Liver (tissue), 9 donors: ENCODE results near the gene UBE2R2. TPM values are rescaled to one million over a fixed set of nuclear protein-coding genes. Genes with fewer than 3 reads are reported as not detected.
"Not testable (repeated sequence)": the region's sequence is repeated elsewhere in the genome, so short reads cannot be mapped to it uniquely, and the experiment has no call there.

Source experiments
- DNase-seq: peaks from one replicate; pipeline ENCODE4 v3.0.0-alpha.2; 2017; ENCODE audit warnings: low spot score
- H3K27ac ChIP-seq, 2 donors: one replicate each; pipeline ENCODE4 v1.7.0; 2013; ENCODE audit warnings: inconsistent platforms in 2 of 2, low read length in 2 of 2, control low read depth in 1 of 2, low read depth in 1 of 2, mild to moderate bottlenecking in 1 of 2
- H3K27me3 ChIP-seq, 4 donors: one replicate each; pipeline versions ENCODE4 v1.6.1 to v1.7.0; 2013; ENCODE audit warnings: low read length in 3 of 4, inconsistent platforms in 1 of 4, mild to moderate bottlenecking in 1 of 4, moderate library complexity in 1 of 4; ENCODE audit not compliant: control insufficient read depth in 4 of 4, insufficient read depth in 4 of 4
- H3K36me3 ChIP-seq, 4 donors: one replicate each; pipeline versions ENCODE4 v1.6.1 to v1.7.0; 2013; ENCODE audit warnings: low read length in 3 of 4, mild to moderate bottlenecking in 3 of 4, low read depth in 1 of 4, moderate library complexity in 1 of 4; ENCODE audit not compliant: control insufficient read depth in 4 of 4, insufficient read depth in 3 of 4
- H3K4me1 ChIP-seq, 4 donors: one replicate each; pipeline versions ENCODE4 v1.6.1 to v1.7.0; 2013; ENCODE audit warnings: low read length in 3 of 4, mild to moderate bottlenecking in 3 of 4, moderate library complexity in 1 of 4; ENCODE audit not compliant: control insufficient read depth in 4 of 4, insufficient read depth in 4 of 4
- H3K4me3 ChIP-seq, 3 donors: one replicate each; pipeline versions ENCODE4 v1.6.1 to v1.7.0; 2013; ENCODE audit warnings: low read length in 3 of 3, control low read depth in 1 of 3, low read depth in 1 of 3, mild to moderate bottlenecking in 1 of 3
- H3K9ac ChIP-seq, 2 donors: one replicate each; pipeline ENCODE4 v1.7.0; 2013; ENCODE audit warnings: low read length in 2 of 2, mild to moderate bottlenecking in 2 of 2, moderate library complexity in 2 of 2, control low read depth in 1 of 2, low read depth in 1 of 2
- H3K9me3 ChIP-seq, 4 donors: one replicate each; pipeline versions ENCODE4 v1.6.1 to v1.7.0; 2013; ENCODE audit warnings: low read length in 3 of 4; ENCODE audit not compliant: control insufficient read depth in 4 of 4
- ATF3 ChIP-seq: IDR thresholded peaks from 2 replicates; pipeline ENCODE4 v1.6.1; 2016; ENCODE audit warnings: antibody characterized with exemption
- EGR1 ChIP-seq, 2 donors: IDR thresholded peaks; 2 replicates each; pipeline ENCODE4 v1.6.1; 2016 to 2018; ENCODE audit warnings: antibody characterized with exemption in 2 of 2, low read depth in 2 of 2
- FOXA1 ChIP-seq: IDR thresholded peaks from 2 replicates; pipeline ENCODE4 v1.6.1; 2016; ENCODE audit warnings: antibody characterized with exemption
- FOXA2 ChIP-seq: IDR thresholded peaks from 2 replicates; pipeline ENCODE4 v1.6.1; 2016; ENCODE audit warnings: antibody characterized with exemption
- GABPA ChIP-seq, 2 donors: IDR thresholded peaks in 1 of 2; conservative IDR thresholded peaks in 1 of 2; 2 replicates each; pipeline ENCODE4 v1.6.1; 2016; ENCODE audit warnings: antibody characterized with exemption in 2 of 2, mild to moderate bottlenecking in 1 of 2, moderate library complexity in 1 of 2
- HNF4A ChIP-seq, 2 donors: conservative IDR thresholded peaks; 2 replicates each; pipeline ENCODE4 v1.6.1; 2016; ENCODE audit warnings: antibody characterized with exemption in 2 of 2, mild to moderate bottlenecking in 2 of 2
- HNF4G ChIP-seq: IDR thresholded peaks from 2 replicates; pipeline ENCODE4 v1.6.1; 2016; ENCODE audit warnings: antibody characterized with exemption
- JUND ChIP-seq, 2 donors: IDR thresholded peaks; 2 replicates each; pipeline ENCODE4 v1.6.1; 2016; ENCODE audit warnings: antibody characterized with exemption in 2 of 2
- MAX ChIP-seq: IDR thresholded peaks from 2 replicates; pipeline ENCODE4 v1.6.1; 2016; ENCODE audit warnings: antibody characterized with exemption
- NR2F2 ChIP-seq: IDR thresholded peaks from 2 replicates; pipeline ENCODE4 v1.6.1; 2016; ENCODE audit warnings: antibody characterized with exemption
- RAD21 ChIP-seq, 2 donors: IDR thresholded peaks; 2 replicates each; pipeline ENCODE4 v1.6.1; 2016; ENCODE audit warnings: antibody characterized with exemption in 2 of 2, mild to moderate bottlenecking in 2 of 2
- REST ChIP-seq: IDR thresholded peaks from 2 replicates; pipeline ENCODE4 v1.6.1; 2016; ENCODE audit warnings: antibody characterized with exemption, mild to moderate bottlenecking
- RXRA ChIP-seq, 2 donors: IDR thresholded peaks; 2 replicates each; pipeline ENCODE4 v1.6.1; 2017 to 2018; ENCODE audit warnings: antibody characterized with exemption in 2 of 2, mild to moderate bottlenecking in 1 of 2
- SP1 ChIP-seq: IDR thresholded peaks from 2 replicates; pipeline ENCODE4 v1.6.1; 2018; ENCODE audit warnings: antibody characterized with exemption, mild to moderate bottlenecking
- TAF1 ChIP-seq: conservative IDR thresholded peaks from 2 replicates; pipeline ENCODE4 v1.6.1; 2016; ENCODE audit warnings: antibody characterized with exemption, mild to moderate bottlenecking
- YY1 ChIP-seq: IDR thresholded peaks from 2 replicates; pipeline ENCODE4 v1.6.1; 2016; ENCODE audit warnings: antibody characterized with exemption, mild to moderate bottlenecking
- ZBTB33 ChIP-seq: IDR thresholded peaks from 2 replicates; pipeline ENCODE4 v1.6.1; 2016; ENCODE audit warnings: antibody characterized with exemption
- WGBS: extraction: QIAGEN DNeasy Blood & Tissue Kit; methylation state at CpG from one replicate; pipeline ENCODE4 v1.1.7; 2013; 5-methylcytosine and 5-hydroxymethylcytosine counted together
- polyA plus RNA-seq, 2 donors: library from polyadenylated mRNA; stranded (reverse) in 1 of 2; unstranded in 1 of 2; fragments of 200-250 nt in 1 of 2; fragments of >200 nt in 1 of 2; fragmentation: Nextera tagmentation in 1 of 2; extraction: Ambion mirVana in 1 of 2; gene quantifications; one replicate each; pipeline versions ENCODE4 v1.2.1 to v1.2.3, GENCODE V29; 2013 to 2015
- total RNA-seq, 2 donors: library from RNA; depleted of rRNA; stranded (reverse); fragments of >200 nt; gene quantifications; one replicate each; pipeline ENCODE4 v1.2.3, GENCODE V29; 2014
- donor health status: healthy.
- donor health status: healthy.
- donor health status: healthy.
- donor health status: healthy.
- donor health status: healthy.

The UBE2R2 gene
- total and polyA plus RNA-seq, 4 donors: 10.8 to 15.0 (median 14.2) TPM

- no peak for DNase-seq
- H3K4me1 ChIP-seq: peaks cover 3 to 17% (median 8%) of the 10 kb centered on the region in 4 donors
Observed at GRCh38 chr9:33835625-33836260, 18.8 kb downstream of the UBE2R2 start.

GRCh38 chr9:33836261-33836660, 19.3 kb downstream of the UBE2R2 start:
- H3K36me3 ChIP-seq, H3K9me3 ChIP-seq, H3K9ac ChIP-seq, H3K4me3 ChIP-seq, H3K27me3 ChIP-seq, DNase-seq: not testable (repeated sequence)
- H3K4me1 ChIP-seq: peaks cover 3 to 17% (median 8%) of the 10 kb centered on the region in 4 donors
- peak overlapping the region; percentile 35 to 78 for H3K27ac ChIP-seq
- peak; percentile 11 to 45 for TF ChIP-seq RXRA (IDR thresholded peaks at IDR 0.05)
- 35% methylated on average over 2 of the region's 2 CpGs for WGBS

More at GRCh38 chr9:33835625-33836260, 18.8 kb downstream of the UBE2R2 start:
- Histone ChIP-seq H3K27me3 (no peaks in the 10 kb centered on the region), H3K9ac (no peak overlapping the region), H3K9me3 (no peaks in the 10 kb centered on the region), H3K27ac (peak overlapping the region; percentile 50 to 78), H3K36me3 (no peaks in the 10 kb centered on the region), H3K4me3 (no peak overlapping the region)
- TF ChIP-seq HNF4G: no peak
- no peak for TF ChIP-seq HNF4A (conservative IDR thresholded peaks at IDR 0.05)
- no peak for TF ChIP-seq YY1
- no peak for TF ChIP-seq FOXA1
- TF ChIP-seq TAF1: no peak
- TF ChIP-seq RAD21 (IDR thresholded peaks at IDR 0.05): no peak
- no peak for TF ChIP-seq GABPA (IDR thresholded peaks at IDR 0.05 in 1 of 2, conservative IDR thresholded peaks at IDR 0.05 in 1 of 2)
- no peak for TF ChIP-seq MAX
- no peak for TF ChIP-seq FOXA2
- TF ChIP-seq NR2F2: no peak
- no peak for TF ChIP-seq ATF3
- TF ChIP-seq ZBTB33: no peak
- no peak for TF ChIP-seq JUND (IDR thresholded peaks at IDR 0.05)
- no peak for TF ChIP-seq EGR1 (IDR thresholded peaks at IDR 0.05; ENCODE audit: low read depth in 2 of 2)
- 86% methylated on average over 11 of the region's 11 CpGs for WGBS

GRCh38 chr9:33837138-33837537, 20.2 kb downstream of the UBE2R2 start:
- WGBS: 96% methylated on average over 4 of the region's 4 CpGs
- no peaks in the 10 kb centered on the region for H3K9me3 ChIP-seq
- H3K4me3 ChIP-seq: no peak overlapping the region
- no peak for TF ChIP-seq GABPA (IDR thresholded peaks at IDR 0.05 in 1 of 2, conservative IDR thresholded peaks at IDR 0.05 in 1 of 2)
- TF ChIP-seq ATF3: no peak
- no peak for TF ChIP-seq REST
- TF ChIP-seq RAD21 (IDR thresholded peaks at IDR 0.05): no peak
- no peak for TF ChIP-seq SP1
- no peak for TF ChIP-seq TAF1
- no peak for TF ChIP-seq NR2F2
- no peak for TF ChIP-seq HNF4A (conservative IDR thresholded peaks at IDR 0.05)
- no peak for TF ChIP-seq MAX
- no peak for TF ChIP-seq YY1
- no peak for TF ChIP-seq EGR1 (IDR thresholded peaks at IDR 0.05; ENCODE audit: low read depth in 2 of 2)
- TF ChIP-seq FOXA2: no peak
- TF ChIP-seq JUND (IDR thresholded peaks at IDR 0.05): no peak
- no peak for TF ChIP-seq ZBTB33
- H3K4me1 ChIP-seq: peaks cover 3 to 17% (median 8%) of the 10 kb centered on the region in 4 donors
- no peaks in the 10 kb centered on the region for H3K36me3 ChIP-seq
- no peak for DNase-seq
- H3K27ac ChIP-seq: no peak overlapping the region
- no peaks in the 10 kb centered on the region for H3K27me3 ChIP-seq
- H3K9ac ChIP-seq: no peak overlapping the region
